NCI-H2107 (cell line): ENCODE results near the gene BAIAP3.

Source experiments
- DNase-seq: peaks from one replicate; lab custom pipeline; 2025; lab: John Stamatoyannopoulos, UW

The BAIAP3 gene

GRCh38 chr16:1371054-1371978, 37.9 kb downstream of the BAIAP3 start:
- no peak for DNase-seq

DNA sequence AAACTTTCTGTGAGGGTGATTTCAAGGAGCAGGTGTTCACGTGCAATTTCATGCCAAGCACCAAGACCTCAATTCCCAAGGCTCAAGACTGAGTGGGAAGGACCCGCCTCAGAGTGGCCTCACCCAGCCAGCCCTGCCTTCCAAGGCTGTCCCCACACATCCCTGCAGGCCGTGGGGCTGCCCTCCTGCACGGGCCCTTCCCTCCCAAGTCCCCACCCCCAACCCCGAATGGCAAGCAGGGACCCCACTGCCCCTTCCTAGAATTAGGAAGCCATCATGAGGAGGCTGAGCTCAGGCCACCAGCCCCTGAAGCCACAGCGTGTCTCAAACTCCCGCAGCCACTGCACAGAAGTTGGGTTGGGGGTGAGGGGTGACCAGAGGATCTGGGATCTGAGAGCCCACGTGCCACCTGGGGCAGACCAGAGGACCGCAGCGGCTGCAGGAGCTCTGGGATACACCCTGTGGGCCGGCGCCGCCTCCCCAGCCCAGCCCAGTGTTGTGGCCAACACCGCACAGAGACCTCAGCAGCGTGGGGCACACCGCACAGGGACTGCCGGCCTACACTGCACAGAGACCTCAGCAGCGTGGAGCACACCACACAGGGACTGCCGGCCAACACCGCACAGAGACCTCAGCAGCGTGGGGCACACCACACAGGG, 39.0 kb downstream of the BAIAP3 start:
- DNase-seq = no peak

DNA sequence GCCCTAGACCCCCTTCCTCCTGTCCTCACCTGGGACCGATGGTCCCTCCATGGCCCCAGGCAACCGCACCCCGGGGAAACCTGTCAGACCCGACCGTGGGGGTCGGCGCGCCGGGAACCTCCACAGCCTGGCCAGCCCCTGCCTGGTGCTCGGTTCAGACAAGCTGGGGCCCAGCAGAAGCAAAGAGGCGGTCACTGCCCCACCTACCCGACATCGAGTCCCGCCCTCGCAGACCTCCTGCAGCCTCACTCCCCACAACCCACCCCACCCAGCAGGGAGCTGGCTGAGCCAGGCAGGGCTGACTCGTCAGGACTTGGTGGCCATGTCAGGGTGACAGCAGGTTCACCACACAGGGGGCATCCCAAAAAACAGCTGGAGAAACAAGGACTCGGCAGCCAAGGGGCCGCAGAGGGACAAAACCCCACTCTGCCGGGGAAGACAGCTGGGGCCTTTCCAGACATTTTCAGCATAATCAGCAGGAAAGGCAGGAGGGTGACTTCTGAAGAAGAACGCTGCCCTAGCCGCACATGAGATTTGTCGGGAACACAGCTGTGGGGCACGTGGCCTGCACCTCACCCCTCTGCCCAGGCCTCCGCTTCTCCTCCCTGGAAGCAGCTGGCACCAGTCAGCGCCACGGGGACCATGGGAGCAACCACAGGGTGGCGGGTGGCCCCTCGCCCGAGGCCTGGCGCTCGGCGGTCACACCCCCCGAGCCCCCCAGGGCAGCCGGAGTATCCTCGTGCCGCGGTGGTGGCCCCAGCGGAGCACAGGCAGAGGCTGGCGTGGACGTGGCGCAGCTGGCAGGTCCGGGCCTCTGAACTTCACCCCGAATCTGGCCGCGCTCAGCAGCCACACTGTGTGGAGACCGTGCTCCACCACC, 41.2 kb downstream of the BAIAP3 start:
- DNase-seq = no peak

DNA sequence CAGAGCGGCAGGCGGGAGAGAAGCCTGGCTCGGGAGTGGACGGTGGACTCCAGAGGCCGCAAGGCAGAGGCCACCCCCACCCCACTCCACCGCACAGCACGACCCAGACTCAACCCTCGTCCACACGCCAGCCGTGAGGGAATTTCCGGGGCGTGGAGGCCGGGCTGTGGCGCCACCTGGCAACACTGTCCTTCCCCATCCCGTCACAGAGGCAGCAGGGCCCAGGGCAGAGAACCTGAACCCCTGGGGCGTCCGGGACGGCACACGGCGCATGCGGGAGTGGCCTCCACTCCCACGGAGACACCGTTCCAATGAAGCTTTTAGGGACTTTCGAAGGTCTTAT, 41.8 kb downstream of the BAIAP3 start:
- DNase-seq = no peak

- no peak for DNase-seq
These were observed 42.4 kb downstream of the BAIAP3 start for GRCh38 chr16:1375741-1376410.

DNA sequence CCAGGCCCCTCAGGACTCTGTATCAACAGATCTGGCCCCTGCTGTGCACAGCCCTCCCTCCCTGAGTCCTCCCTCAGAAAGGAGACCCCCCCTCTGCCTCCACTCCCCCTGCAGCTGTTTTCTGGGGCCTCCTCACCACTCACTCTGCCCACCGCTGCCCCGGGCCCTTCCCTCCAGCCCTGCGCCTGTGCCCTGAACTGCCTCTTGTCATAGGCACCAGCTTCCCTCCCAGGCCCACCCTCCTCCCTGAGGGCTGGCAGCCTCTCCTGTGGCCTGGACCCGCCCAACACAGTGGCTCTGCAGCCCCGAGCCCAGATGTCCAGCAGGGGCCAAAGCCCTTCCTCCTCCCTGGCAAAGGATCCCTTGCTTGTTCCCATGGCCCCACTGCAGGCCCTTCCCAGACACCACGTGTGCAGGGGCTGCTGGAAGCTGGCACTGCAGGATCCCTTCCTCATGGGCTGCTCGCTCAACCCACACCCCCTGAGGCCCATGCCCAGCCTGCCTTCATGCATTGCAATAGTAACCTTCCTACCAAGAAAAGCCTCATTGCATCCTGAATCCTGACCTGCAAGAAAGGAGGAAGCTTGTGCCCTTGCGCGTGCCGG, 44.1 kb downstream of the BAIAP3 start:
- DNase-seq = no peak

GRCh38 chr16:1378087-1378803, 44.8 kb downstream of the BAIAP3 start:
- no peak for DNase-seq

- DNase-seq = no peak
These were observed 45.4 kb downstream of the BAIAP3 start for GRCh38 chr16:1378804-1379303.

DNA sequence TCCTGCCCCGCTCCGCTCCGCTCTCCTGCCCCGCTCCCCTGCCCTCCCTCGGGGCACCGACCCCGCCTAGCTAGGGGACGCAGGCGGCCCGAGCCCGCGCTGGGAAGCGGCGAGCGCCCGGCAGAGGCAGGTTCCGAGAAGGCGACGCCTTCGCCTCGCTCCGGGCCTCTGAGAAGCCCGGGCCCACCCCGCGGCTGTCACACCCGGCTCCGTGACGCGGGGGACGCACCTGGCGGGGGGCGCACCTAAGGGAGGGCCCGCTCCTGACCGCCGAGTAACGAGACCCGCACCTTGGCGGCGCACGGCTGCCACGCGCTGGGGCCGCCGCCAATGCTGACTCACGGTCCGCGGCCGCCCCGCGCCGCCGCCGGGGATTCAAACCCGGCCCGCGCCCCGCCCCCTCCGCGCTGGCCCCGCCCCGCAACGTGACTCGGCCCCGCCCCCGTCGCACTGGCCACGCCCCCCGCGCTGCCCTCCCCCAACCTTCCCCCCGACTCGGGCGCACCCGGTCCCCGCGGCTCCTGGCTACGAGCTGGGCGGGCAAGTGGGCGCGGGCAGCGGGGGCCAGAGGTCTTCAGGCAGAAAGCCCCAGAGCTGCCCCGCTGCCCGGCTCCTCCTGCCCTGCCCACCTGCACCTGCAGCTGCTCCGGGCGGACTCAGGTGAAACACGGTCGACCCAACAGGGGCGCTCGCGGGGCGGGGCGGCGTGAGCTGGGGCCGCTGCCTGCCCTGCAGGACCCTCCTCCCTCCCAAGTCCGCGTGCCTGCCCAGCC, 46.0 kb downstream of the BAIAP3 start:
- peak; percentile 38 for DNase-seq

- DNase-seq = no peak
These were observed 46.8 kb downstream of the BAIAP3 start for GRCh38 chr16:1380195-1380594.

GRCh38 chr16:1381612-1382406, 48.4 kb downstream of the BAIAP3 start:
- DNase-seq = no peak

- no peak for DNase-seq
These were observed 50.1 kb downstream of the BAIAP3 start for GRCh38 chr16:1383556-1383955.

GRCh38 chr16:1385232-1385631, 51.8 kb downstream of the BAIAP3 start:
- no peak for DNase-seq

GRCh38 chr16:1387331-1387730, 53.9 kb downstream of the BAIAP3 start:
- no peak for DNase-seq

- no peak for DNase-seq
These were observed 56.3 kb downstream of the BAIAP3 start for GRCh38 chr16:1389762-1390161.

GRCh38 chr16:1390239-1390779, 56.9 kb downstream of the BAIAP3 start:
- no peak for DNase-seq

DNA sequence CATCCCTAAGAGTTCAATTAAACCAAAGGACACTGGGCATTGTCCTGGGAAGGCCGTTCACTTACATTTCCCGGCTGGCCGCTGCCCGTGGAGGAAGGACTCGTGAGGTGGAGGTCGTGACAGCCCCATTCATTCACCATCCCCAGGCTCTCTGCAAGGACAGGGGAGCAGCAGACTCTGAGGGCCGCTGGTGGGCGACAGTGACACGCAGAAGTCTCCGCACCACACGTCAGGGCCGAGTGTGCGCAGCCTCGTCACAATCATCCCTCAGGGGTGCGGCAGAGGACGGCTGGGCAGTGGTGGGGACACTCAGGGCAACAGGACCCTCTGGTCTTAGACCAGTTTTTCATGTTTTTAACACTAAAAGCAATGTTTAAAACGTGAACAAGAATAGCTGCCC, 59.4 kb downstream of the BAIAP3 start:
- DNase-seq = no peak

DNA sequence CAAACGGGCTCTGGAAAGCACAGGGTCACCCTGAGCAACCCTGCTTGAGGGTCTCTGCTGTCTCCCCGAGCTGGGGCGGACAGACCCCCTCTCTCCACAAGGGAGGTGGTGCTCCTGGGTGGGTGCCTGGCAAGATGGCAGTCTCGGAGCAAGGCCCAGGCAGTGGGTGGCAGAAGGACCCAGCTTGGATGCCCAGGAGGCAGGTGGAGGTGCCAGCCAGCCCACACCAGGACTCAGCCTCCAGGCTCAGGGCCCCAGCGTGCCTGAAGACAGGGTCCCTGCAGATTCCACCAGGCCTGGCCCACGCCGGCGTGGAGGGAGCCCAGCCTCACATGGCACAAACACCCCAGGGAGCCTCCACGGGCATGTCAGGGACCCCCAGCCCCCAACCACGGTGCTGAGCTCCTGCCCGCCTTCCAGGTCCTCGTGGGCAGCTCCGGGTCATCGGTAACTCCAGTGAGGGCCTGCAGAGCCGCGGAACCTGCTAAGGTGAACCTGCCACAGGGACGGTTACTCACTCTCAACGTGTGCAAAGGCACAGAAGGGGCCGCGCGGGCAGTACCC, 60.2 kb downstream of the BAIAP3 start:
- no peak for DNase-seq
